Mucosa of gallbladder (tissue), 1 donor: ENCODE results near the gene C16orf74. TPM values are rescaled to one million over a fixed set of nuclear protein-coding genes. Genes with fewer than 3 reads are reported as not detected.

ENCODE experiments used
- DNase-seq: peaks from one replicate; pipeline ENCODE4 v3.0.0-alpha.2; 2020; ENCODE audit warnings: low spot score
- total RNA-seq: library from RNA; stranded (reverse); gene quantifications from one replicate; pipeline ENCODE4 v1.2.1, GENCODE V29; 2021
- donor health status: DM: no; HTN: no; CAD: no.

C16orf74 gene
- total RNA-seq: 0.83 TPM

DNA sequence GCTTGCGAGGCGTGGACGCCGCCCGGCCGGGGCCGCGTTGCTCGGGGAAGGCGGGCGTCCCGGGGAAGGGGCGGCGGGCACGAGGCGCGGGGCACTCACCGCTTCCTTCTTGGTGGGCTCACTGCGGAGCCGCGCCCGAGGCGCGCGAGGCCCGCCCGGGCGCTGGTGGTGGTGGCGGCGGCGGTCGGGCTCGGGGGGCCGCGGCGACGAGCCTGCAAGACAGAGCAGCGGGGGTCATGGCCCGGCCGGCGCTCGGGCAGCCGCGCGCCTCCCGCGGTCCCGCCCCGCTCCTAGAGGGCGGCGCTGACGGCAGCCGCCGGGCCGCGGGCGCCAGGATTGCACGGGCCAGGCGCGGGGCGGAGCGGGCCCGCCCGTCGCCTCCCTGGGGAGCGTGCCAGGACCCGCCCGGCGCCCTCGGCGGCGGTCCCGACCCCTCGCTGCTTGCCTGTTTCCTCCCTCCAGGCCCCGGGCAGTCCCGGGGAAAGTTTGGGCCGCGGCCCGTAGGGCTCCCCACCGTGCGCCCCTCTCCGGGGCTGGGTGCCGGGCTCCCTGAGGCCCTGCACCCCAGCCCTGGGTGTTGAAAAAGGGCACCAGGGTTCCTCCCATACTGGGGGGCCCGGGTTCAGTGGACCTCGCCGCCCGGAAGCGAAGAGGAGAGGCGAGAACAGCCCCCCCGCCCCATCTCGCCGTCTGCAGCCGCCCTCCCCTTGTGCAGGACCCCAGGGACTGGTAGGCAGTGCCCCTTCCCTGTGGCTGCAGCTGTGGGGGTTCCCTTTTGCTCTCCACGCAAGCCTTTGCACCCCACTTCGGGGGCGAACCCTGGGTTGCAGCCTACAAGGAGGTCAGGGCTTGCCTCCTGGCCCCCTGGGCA, at the start of gene C16orf74:
TSS of gene C16orf74 (minus strand) at position 270 of the 871 bp plus-strand sequence. CDS start 15,879 bp downstream, outside the sequence.
- peak; percentile 15 for DNase-seq

DNA sequence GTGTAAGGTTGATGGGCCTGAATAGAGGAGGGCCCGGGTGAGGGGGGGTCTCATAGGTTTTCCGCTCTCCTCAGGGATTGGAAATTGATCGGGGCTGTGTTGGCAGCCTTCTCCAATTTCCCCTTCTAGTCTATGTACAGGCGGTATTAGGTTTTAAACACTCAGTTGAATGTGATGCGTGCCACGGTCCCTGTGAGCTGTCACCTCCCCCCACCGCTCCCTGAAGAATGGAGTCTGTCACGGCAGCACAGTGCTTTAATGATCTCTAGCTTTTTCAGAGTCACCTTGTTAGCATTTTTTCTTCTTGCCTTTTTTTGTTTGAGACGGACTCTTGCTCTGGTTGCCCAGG, 49.4 kb upstream of the C16orf74 start:
- DNase-seq: no peak

DNA sequence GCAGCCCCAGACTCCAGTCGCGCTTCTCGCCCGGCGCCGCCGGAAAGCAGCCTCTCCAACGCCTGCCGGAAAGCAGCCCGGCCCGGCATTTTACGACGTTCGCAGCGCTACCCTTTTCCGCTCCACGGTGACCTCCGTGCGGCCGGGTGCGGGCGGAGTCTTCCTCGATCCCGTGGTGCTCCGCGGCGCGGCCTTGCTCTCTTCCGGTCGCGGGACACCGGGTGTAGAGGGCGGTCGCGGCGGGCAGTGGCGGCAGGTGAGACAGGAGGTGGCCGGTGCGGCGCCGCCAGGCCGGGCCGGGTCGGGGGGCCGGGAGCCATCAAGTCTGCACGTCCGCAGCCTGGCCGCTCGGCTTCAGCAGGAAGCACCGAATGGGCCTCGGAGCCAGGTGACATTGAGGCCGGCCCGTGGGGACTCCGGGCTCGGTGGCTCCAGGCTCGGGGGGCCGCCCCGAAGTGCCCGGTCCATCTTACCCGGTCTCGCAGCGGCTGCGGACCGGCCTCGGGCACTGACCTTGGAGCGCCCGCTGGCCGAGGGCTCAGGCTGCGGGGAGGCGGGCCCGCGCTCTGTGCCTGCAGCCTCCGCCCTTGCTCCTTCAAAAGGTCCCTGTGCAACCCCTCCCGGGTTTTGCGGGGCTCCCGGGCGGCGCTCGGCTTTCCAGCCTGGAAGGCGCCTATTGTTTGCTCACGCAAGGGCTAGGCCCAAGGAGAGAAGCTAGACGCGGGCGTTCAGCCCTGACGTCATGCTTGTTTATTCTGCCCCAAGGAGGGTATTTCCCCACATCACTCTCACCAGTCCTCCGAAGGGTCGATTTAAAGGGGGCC, 48.8 kb upstream of the C16orf74 start, which contains the start of the genes COX4I1 and EMC8:
TSS of gene COX4I1 (plus strand) at position 199 of the 824 bp plus-strand sequence. CDS start 1,511 bp downstream, outside the sequence.
TSS of gene EMC8 (minus strand) at position 48 of the 824 bp plus-strand sequence. CDS start 249 bp downstream, outside the sequence.
- DNase-seq: peak; percentile 97

DNA sequence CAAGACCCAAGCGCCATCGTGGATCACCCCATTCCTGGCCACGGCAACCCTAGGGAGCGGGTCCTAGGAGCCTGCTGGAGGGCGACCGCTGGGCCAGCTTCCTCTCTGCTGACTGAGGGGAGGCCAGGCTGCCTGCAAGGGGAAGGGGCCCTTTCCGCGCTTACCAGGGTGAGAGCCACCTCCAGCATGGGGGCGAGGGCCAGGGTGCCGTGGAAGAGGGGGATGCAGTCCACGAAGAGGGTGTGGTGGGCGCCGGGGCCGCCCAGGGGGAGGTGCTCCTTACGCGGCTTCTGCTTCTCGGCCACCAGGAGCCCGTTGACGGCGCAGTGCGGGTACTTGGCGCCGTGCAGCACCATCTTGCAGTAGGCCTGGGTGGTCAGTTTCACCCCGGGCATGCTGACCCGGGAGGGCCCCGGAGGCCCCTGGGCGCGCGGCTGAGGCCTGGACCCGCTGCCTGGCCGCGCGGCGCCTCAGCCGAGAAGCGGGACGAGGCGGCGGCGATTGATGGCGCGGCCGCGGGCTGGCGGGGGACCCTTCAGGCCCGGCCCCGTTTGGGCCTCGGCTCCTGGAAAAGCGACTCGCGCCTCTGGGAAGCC, 48.1 kb upstream of the C16orf74 start:
- peak; percentile 15 for DNase-seq

DNA sequence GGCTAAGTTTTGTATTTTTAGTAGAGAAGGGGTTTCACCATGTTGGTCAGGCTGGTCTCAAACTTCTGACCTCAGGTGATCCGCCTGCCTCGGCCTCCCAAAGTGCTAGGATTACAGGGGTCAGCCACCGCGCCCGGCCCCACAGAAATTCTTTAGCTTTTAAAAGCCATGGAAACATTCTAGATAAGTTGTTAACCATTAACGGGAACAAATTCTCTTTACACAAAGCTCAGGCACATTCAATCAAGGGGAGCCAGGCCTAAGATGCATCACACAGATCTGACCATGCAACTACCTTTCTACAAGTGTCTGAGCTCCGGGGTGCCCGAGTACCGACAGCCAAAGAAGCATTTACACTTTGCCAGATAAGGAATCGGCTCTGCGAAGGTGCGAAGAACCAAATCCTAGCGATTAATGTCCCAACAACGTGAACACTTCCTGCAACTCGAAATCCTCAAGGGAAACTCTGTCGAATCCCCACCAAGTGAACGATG, 47.4 kb upstream of the C16orf74 start:
- no peak for DNase-seq

DNA sequence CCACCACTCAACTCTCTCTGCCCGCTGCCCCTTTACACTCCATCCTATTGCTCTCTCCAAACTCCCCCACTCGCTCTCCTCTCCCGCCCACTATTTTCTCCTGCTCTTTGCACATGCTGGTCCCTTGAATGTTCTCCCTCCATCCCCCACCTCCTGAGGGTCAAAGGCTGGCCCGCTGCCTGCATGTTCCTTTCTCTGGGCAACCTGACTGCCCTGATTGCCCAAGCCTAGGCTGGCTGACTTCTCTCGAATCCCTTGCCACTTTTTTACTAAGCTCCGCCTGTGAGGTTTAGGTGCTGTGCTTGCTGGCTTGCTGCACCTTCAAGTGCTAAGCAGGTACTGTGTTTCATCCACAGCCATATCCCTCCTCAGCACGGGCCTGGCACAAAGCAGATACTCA, 45.7 kb upstream of the C16orf74 start:
- DNase-seq: no peak

DNA sequence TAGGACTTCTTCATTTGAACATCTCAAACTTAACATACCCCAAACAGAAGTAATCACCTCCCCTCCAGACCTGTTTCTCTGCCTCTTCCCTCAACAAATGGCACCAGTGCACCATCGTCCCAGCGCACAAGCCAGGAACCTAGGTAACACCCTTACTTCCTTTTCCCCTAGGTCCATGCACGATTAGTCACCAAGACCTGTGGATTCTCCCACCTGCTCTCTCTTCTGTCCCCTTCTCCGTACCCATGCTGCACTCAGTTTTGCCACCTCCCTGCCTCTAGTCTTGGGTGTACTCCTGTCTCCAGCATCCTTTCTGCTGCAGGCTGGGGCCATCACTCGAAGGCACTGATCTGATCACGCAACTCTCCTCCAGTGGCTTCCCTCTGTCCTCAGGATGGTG, 45.3 kb upstream of the C16orf74 start:
- DNase-seq: no peak

DNA sequence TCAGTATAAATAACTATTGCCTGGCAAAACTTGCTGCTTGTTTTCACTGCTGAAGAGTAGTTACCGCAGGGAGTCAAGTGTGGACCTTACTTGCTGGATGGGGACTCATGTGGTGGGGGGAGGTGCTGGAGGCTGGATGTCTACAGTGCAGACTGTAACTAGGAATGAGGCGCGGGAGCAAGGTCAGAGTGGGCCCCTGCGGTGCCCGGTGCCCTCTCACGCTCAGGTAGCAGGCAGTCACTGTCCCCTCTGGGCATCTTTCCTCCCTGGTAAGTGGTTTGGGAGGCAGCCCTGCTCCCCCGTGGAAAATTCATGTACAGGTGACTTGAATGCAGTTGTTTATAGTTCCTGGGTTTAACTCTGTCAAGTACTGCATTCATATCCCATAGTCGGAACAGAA, 43.8 kb upstream of the C16orf74 start:
- DNase-seq: no peak

DNA sequence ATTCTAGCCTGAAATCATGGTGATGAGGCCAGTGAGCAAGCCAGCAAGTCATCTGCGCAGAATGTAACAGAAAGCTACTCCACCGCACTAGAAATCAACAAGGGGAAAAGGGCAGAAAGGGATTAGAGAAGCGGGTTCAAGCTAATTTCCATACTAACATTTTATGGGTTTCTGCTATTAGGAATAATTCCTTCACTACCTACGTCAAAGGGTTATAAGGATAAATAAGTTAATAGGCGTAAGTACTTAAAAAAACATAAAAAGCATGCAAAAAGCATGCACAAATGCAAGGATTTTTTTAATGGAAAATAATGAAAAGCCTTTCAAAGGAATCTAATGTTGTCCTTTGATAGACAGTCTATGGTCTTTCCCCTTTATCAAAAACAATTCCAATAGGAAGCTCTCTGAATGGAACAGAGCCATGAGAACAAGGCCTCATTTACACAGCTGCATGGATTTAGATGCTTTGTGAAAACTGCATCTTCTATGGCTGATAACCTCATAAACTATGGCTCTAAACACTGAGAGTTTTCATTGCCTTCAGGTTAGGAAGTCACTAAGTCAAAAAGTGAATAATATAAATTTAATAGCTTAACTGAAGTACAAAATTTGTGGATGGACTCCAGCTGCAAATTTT, 42.9 kb upstream of the C16orf74 start:
- DNase-seq: no peak

DNA sequence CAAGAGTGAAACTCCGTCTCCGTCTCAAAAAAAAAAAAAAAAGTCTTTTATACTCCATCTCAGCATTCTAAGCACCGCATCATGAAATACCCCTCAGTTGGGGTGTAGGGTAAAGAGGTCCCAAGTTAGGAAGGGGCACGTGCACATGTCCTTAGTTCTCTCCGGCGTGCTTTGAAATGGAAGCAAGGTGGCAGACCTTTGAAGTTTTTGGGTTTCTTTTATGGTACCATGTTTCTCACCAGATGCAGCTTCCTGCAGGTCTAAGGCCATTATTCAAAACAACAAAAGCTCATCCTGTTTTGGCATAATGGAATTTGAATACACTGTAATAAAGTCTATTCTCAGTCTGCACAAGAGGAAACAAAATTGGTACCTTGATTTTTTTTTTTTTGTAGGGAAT, 38.9 kb upstream of the C16orf74 start:
- DNase-seq: no peak

DNA sequence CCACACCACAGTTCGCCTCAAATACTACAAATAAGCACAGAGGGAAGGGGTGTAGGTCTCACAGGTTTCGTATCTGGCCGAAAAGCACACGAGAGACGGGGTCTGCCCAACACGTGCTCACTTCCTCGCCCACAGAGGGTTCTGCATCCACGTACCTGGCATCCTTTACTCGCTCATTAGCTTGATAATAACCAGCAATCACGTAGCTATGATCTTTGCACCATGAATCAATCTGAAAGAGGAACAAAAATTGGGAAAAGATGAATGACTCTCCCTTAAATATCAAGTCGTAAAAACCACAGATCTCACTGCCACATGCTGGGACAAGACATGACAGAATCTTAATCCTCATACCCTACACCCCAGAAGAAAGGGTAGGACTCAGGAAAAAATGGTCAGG, 37.9 kb upstream of the C16orf74 start:
- no peak for DNase-seq

DNA sequence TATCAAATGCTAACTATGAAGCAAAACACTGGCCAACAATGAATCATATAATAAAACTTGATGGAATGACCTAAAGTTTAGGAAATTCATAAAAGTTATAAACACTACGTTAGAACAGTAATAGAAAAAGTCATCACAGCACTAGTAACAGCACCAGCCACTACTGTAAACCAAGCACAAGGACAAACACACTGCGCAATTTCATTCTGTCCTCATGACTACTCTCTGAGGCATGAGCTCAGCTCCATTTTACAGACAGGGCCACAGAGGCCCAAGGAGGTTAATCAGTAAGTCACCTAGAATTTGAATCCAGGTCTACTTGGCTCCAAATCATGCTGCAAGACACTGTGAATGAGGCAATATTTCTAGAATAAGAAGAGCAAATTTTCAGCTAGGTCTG, 35.0 kb upstream of the C16orf74 start:
- no peak for DNase-seq

DNA sequence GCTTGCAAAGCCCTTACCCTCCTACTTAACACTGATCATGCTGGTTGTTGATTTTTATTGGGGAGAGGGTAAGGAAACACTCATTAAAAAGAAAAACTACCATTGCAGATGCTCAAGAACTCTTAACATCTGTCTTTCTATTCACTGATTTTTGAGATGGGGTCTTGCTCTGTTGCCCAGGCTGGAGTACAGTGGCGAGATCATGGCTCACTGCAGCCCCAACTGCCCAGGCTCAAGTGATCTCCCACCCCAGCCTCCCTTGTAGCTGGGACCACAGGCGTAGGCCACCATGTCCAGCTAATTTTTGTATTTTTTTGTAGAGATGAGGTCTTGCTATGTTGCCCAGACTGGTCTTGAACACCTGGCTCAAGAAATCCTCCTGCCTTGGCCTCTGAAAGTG, 33.9 kb upstream of the C16orf74 start:
- no peak for DNase-seq

DNA sequence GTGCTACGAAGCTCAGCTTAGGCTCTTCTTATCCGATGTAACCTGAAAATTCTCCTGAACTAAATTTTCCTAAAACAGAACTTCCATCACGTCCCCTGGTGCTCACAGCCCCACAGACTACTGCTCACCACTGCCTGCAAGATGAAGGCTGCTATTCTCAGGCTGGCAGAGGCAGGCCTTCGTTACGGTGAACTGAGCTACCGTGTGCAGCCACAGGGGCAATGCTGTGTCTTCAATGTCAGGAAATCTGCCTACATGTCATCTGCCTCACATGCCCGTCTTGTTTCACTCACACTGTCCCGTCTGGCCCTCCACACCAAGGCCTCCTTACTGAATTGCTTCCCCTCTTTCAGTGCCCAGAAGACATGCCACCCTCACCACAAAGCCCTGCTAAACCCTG, 32.5 kb upstream of the C16orf74 start:
- no peak for DNase-seq

DNA sequence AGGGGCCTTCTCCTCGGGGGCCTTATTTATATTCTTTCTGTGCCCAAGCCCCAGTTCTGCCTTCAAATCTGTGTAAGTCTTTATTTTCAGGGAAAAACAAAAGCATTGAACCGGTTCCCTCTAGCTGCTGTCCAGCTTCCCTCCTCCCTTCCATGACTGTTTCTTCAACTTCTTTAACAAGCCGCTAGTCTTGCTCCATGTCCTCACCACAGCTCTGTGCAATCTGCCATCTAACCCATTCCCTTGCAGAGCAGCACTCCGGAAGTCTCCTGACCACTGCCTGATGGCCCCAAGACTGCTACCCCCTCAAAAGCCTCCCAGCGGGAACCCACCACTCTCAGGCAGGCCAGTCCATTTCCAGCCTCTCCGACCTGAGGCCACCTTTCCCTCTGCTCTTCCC, 31.6 kb upstream of the C16orf74 start:
- DNase-seq: no peak

DNA sequence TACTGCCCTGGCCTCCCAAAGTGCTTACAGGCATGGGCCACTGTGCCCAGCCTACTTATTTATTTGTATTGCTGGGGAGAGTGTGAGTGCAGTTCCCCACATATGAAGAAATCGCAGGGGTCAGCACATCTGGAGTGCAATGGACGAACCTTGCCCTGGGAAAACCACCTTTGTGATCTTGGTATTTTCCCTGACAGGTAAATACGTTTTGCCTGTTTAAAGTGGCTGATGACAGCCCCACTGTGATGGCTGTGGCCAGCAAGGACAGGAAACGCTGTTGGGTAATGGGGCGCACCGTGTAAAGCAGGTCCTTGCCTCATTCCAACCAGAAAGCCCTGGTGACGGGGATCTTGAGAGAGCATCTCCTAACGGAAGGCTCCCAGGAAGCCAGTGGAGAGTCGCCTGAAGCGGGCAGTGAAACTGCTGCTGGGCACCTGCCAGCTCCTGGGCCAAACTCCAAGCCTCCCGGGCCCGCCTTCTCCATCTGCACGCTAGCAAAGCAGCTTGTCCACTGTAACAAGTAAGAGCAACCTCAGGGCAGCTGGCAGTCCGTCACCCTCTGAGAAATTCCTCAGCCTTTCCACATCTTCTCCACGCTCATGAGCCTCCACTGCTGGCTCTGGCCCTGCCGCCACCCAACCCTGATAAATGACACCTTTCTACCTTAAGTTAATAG, 30.9 kb upstream of the C16orf74 start:
- peak; percentile 56 for DNase-seq

DNA sequence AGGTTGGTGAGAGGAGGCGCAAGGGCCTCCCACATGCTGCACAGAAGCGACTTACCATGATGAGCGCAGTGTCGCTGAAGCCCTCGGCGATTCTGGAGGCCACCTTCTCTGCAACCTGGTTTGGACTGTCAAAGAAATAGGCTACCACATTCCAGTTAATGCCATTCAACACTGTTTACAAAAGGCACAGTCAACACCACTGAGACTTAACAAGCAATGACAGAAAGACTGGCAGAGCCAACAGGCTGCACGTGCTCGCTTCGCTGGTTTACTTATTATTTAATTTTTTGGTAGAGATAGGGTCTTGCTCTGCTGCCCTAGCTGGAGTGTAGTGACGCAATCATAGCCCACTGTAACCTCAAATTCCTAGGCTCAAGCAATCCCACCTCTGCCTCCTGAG, 30.3 kb upstream of the C16orf74 start:
- DNase-seq: no peak

DNA sequence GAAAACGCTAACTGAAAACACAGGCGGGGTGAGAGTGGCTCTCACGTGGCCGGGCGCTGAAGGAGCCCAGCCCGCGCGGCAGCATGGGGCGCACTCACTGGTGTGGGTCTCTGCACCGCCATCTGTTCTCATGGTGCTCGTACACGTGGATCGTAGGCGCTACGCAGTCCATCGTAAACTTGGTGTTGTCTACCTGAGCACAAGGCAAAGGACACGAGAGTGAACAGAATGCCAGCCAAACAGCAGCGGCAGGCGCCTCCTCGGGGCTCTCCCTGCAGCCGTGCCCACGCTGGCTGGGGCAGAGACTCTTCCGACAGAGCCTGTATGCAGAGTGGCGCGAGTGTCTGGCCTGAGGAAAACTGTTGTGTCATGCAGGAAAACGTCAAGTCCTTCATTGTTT, 29.4 kb upstream of the C16orf74 start:
- no peak for DNase-seq

DNA sequence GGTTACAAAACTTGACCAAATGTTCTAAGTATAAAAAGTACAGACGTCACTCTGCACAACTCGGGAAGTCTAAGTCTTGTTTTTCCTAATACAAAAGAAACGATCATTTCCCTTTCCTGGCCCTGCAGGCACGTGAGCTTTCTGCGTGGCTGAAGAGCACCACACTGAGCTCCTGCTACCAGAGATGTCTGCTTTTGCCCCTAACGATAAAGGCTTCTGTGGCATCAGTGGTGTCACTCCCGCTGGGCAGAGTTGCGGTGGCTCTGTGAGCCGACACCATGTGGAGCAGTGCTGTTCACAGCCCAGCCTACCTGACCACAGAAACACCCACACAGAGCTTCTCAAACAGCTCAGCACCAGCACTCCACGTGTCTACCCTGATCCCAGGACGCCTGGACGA, 28.0 kb upstream of the C16orf74 start:
- no peak for DNase-seq

DNA sequence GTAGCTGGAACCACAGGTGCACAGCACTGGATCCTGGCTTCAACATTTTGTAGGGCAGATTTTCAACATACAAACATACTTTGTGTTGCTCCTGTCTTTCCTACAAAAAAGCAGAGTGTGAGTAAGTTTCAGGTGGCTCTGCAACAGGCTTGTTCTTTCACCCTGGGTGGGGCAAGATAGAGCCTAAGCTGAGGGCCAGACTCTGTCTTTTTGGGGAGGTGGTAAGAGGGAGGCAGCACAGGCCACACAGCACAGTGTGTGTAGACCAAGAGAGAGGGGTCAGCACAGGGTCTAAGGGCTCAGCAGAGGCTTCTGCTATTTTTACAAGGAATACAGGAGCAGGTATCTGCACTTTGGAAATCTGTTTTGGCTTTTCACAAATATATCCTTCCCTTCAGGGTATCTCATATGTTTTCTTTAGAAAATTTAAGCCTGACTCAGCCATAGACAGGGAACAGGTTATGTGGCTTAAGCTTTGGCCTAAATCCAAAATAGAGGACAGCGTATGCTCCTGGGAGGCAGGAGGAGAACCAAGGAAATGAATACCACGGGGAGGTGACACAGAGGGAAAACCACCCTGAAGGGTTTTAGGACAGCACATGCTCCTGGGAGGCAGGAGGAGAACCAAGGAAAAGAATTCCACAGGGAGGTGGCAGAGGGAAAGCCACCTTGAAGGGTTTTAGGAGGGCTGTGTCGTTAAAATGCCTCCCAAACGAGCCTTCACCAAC, 26.9 kb upstream of the C16orf74 start:
- DNase-seq: no peak
